ENCODE results near the gene SYT17. TPM values are rescaled to one million over a fixed set of nuclear protein-coding genes. Genes with fewer than 3 reads are reported as not detected.

The SYT17 gene
- polyA plus RNA-seq, 2 of the 4 experiments (the other 2 are of a cell fraction), result 9.8 to 18.7 TPM

DNA sequence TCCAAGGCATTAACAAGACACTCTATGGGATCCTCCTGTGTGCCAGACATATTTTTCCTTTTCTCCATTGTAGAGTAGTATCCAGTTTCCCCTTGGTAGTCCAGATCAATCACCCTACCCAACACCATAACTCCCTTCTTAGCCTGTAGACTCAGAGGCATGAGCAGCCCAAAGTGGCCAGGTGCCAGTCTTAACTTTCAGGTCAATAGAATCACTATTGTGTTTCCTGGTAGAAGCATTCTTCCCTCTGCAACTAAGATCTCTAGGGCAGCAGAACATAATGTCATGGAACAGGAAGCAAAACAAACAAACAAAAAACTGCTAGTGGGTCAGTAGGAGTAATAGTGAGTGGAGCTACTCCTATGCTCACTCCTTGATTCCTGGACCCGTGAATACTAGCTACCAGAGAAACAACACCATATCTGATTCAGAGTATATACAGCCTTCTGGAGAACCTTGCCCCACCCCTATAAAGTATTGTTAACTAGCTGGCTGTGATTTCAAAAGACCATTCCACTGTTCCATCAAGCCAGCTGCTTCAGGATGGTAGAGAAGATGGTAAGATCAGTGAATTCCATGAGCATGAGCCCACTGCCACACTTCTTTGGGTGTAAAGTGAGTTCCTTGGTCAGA lies 106.2 kb downstream of the SYT17 start:
- Histone ChIP-seq H3K27ac (no peak overlapping the region), H3K4me2 (no peak overlapping the region), H3K4me3 (no peak overlapping the region), H3K9me3 (no peaks in the 10 kb centered on the region), H3K4me1 (no peaks in the 10 kb centered on the region)
- no peak for ATAC-seq
- WGBS (ENCODE audit: missing lambda C conversion rate), result 10% methylated on average over 1 of the region's 1 CpG
- no peak for DNase-seq (ENCODE audit: low read depth in 1 of 2, low spot score in 1 of 2)
- ChIA-PET CTCF (no interaction called here), POLR2A (no interaction called here)
- TF ChIP-seq SMC3 (IDR thresholded peaks at IDR 0.05), result no peak
- TF ChIP-seq CHD2 (IDR thresholded peaks at IDR 0.05; ENCODE audit: low read length, partially characterized antibody), result no peak
- no peak for TF ChIP-seq EP300 (IDR thresholded peaks at IDR 0.05)
- TF ChIP-seq ZSCAN20 (CRISPR knock-in tag; IDR thresholded peaks at IDR 0.05), result no peak
- no peak for TF ChIP-seq HDAC2 (IDR thresholded peaks at IDR 0.05)
- TF ChIP-seq RAD21 (conservative IDR thresholded peaks at IDR 0.05 in 1 of 2, IDR thresholded peaks at IDR 0.05 in 1 of 2), result no peak
- TF ChIP-seq EHMT2 (IDR thresholded peaks at IDR 0.05; ENCODE audit: low read depth), result no peak
- TF ChIP-seq, protein P1, sequence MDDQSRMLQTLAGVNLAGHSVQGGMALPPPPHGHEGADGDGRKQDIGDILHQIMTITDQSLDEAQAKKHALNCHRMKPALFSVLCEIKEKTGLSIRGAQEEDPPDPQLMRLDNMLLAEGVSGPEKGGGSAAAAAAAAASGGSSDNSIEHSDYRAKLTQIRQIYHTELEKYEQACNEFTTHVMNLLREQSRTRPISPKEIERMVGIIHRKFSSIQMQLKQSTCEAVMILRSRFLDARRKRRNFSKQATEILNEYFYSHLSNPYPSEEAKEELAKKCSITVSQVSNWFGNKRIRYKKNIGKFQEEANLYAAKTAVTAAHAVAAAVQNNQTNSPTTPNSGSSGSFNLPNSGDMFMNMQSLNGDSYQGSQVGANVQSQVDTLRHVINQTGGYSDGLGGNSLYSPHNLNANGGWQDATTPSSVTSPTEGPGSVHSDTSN (IDR thresholded peaks at IDR 0.05), result no peak
- TF ChIP-seq CEBPB (IDR thresholded peaks at IDR 0.05), result no peak
- no peak for TF ChIP-seq TP53 (CRISPR knock-in tag; IDR thresholded peaks at IDR 0.05)
- no peak for TF ChIP-seq MYC (IDR thresholded peaks at IDR 0.05; ENCODE audit: borderline replicate concordance, low read length)
- no peak for TF ChIP-seq CHD4 (IDR thresholded peaks at IDR 0.05; ENCODE audit: borderline replicate concordance)
- no peak for TF ChIP-seq HES2 (IDR thresholded peaks at IDR 0.05)
- TF ChIP-seq HOXA7 (CRISPR knock-in tag; IDR thresholded peaks at IDR 0.05), result no peak
- TF ChIP-seq ATOH8 (CRISPR knock-in tag; IDR thresholded peaks at IDR 0.05; ENCODE audit: low read depth), result no peak
- no peak for FAIRE-seq

- no peak for FAIRE-seq
- no peaks in the 10 kb centered on the region for H3K9me3 ChIP-seq
- H3K4me3 ChIP-seq, result no peak overlapping the region
- WGBS (ENCODE audit: missing lambda C conversion rate), result 73% methylated on average over 2 of the region's 2 CpGs
- no peak for TF ChIP-seq FOXS1 (CRISPR knock-in tag; IDR thresholded peaks at IDR 0.05)
- no peak for TF ChIP-seq FOSB (CRISPR knock-in tag; IDR thresholded peaks at IDR 0.05)
- TF ChIP-seq RARB (CRISPR knock-in tag; IDR thresholded peaks at IDR 0.05), result no peak
- no peak for TF ChIP-seq PHF8 (IDR thresholded peaks at IDR 0.05; ENCODE audit: borderline replicate concordance, low read depth)
- TF ChIP-seq SMC3 (IDR thresholded peaks at IDR 0.05), result no peak
- no peak for TF ChIP-seq CEBPB (IDR thresholded peaks at IDR 0.05)
- TF ChIP-seq FOSL2 (IDR thresholded peaks at IDR 0.05), result no peak
- no peak for TF ChIP-seq FOSL2 (CRISPR knock-in tag; IDR thresholded peaks at IDR 0.05)
- TF ChIP-seq BHLHE40 (IDR thresholded peaks at IDR 0.05; ENCODE audit: low read depth, low read length), result no peak
- no peak for TF ChIP-seq MYC (IDR thresholded peaks at IDR 0.05; ENCODE audit: borderline replicate concordance, low read length)
- TF ChIP-seq MAZ (IDR thresholded peaks at IDR 0.05; ENCODE audit: borderline replicate concordance, low read depth, low read length), result no peak
- TF ChIP-seq CHD4 (IDR thresholded peaks at IDR 0.05; ENCODE audit: borderline replicate concordance), result no peak
- TF ChIP-seq JUN (IDR thresholded peaks at IDR 0.05), result no peak
- no peak for TF ChIP-seq MAFK (IDR thresholded peaks at IDR 0.05; ENCODE audit: partially characterized antibody)
- TF ChIP-seq HOXA7 (CRISPR knock-in tag; IDR thresholded peaks at IDR 0.05), result no peak
- TF ChIP-seq ZSCAN20 (CRISPR knock-in tag; IDR thresholded peaks at IDR 0.05), result no peak
- no peak for TF ChIP-seq POLR2AphosphoS2 (conservative IDR thresholded peaks at IDR 0.05; ENCODE audit: low read length)
- TF ChIP-seq CTCF (IDR thresholded peaks at IDR 0.05), result no peak
- TF ChIP-seq, protein P2, sequence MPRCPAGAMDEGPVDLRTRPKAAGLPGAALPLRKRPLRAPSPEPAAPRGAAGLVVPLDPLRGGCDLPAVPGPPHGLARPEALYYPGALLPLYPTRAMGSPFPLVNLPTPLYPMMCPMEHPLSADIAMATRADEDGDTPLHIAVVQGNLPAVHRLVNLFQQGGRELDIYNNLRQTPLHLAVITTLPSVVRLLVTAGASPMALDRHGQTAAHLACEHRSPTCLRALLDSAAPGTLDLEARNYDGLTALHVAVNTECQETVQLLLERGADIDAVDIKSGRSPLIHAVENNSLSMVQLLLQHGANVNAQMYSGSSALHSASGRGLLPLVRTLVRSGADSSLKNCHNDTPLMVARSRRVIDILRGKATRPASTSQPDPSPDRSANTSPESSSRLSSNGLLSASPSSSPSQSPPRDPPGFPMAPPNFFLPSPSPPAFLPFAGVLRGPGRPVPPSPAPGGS (IDR thresholded peaks at IDR 0.05), result no peak
- TF ChIP-seq TP53 (CRISPR knock-in tag; IDR thresholded peaks at IDR 0.05), result no peak
- ATAC-seq, result no peak
- no peak for DNase-seq (ENCODE audit: low read depth in 1 of 2, low spot score in 1 of 2)
- H3K4me1 ChIP-seq, result peaks cover 8% of the 10 kb centered on the region
- no peak overlapping the region for H3K4me2 ChIP-seq
- ChIA-PET POLR2A (no interaction called here), CTCF (interaction anchor here (1.2 to 1.4 kb wide), 3 partner anchors 12 to 99 kb away, joined by 3 to 5 read pairs (median 3); no protein-coding TSS in a partner anchor)
- no peak overlapping the region for H3K27ac ChIP-seq
Observed at GRCh38 chr16:19278403-19278802, 110.4 kb downstream of the SYT17 start.

All from A549 (cell line).